Thyroid gland (tissue), 4 donors: ENCODE measurements around the gene CLDN9. TPM values are rescaled to one million over a fixed set of nuclear protein-coding genes. Genes with fewer than 3 reads are reported as not detected.

Experiments used
- DNase-seq, 2 donors: peaks; one replicate each; pipeline ENCODE4 v3.0.0-alpha.2; 2019
- H3K27ac ChIP-seq, 3 donors: fragments of 200-600 bp; sonication (generic); 1 replicate in 2 of 3; 2 replicates in 1 of 3; pipeline ENCODE4 v1.5.1; 2016 to 2019; ENCODE audit warnings: mild to moderate bottlenecking in 1 of 3, moderate library complexity in 1 of 3
- H3K27me3 ChIP-seq: fragments of 200-600 bp; sonication (generic); one replicate; pipeline ENCODE4 v1.5.1; 2019
- H3K36me3 ChIP-seq, 2 donors: fragments of 200-600 bp; sonication (generic); one replicate each; pipeline ENCODE4 v1.5.1; 2016 to 2019
- H3K4me1 ChIP-seq, 2 donors: fragments of 200-600 bp; sonication (generic); one replicate each; pipeline ENCODE4 v1.5.1; 2017 to 2019
- H3K4me3 ChIP-seq, 3 donors: fragments of 200-600 bp; sonication (generic); replicated peaks in 1 of 3; 1 replicate in 2 of 3; 2 replicates in 1 of 3; pipeline ENCODE4 v1.5.1; 2016; ENCODE audit warnings: mild to moderate bottlenecking in 1 of 3
- H3K9me3 ChIP-seq: fragments of 200-600 bp; sonication (generic); one replicate; pipeline ENCODE4 v1.5.1; 2017
- CTCF ChIP-seq, 6 experiments: fragments of 200-600 bp in 3 of 6; fragments of 450-650 bp in 3 of 6; sonication (generic) in 3 of 6; IDR thresholded peaks; one replicate each; pipeline ENCODE4 v1.5.1; 2016 to 2019; ENCODE audit warnings: antibody characterized with exemption in 6 of 6, mild to moderate bottlenecking in 2 of 6, inconsistent platforms in 1 of 6, moderate library complexity in 1 of 6
- POLR2A ChIP-seq, 2 donors: fragments of 450-650 bp; IDR thresholded peaks; one replicate each; pipeline ENCODE4 v1.6.1; 2017; ENCODE audit warnings: antibody characterized with exemption in 2 of 2, mild to moderate bottlenecking in 2 of 2, moderate library complexity in 1 of 2
- WGBS, 2 donors: methylation state at CpG; one replicate each; pipeline ENCODE4 v1.1.5; 2017; 5-methylcytosine and 5-hydroxymethylcytosine counted together
- intact Hi-C: fragments of 100-400 bp; cut with DNase I; formaldehyde crosslinking; loops from one replicate; pipeline ENCODE4 v1.15.1; 2023
- total RNA-seq, 4 donors: library from RNA; depleted of rRNA; stranded (reverse); fragments of >200 nt; gene quantifications; one replicate each; pipeline ENCODE4 v1.2.3, GENCODE V29; 2016

Gene CLDN9
- total RNA-seq, 4 donors from 2014 or later: 0.33 TPM; not detected in 3

DNA sequence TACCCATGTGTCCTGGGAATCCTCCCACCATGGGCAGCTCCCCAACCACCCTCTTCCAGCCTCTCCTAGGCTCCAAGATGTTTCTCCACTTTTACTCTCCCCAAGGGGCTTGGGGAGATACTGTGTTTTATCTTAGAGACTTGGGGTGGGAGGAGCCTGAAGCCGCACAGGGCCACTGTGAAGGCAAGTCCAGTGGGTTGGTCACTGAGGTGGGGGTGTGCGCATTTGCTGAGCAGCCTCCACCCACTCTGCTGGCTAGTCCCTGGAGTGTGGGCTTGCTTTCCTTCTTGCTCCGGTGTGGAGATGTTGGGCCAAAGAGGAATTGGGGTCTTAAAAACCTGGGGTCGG lies 4.1 kb upstream of the CLDN9 start:
- Histone ChIP-seq H3K36me3 (no peaks in the 10 kb centered on the region), H3K9me3 (no peaks in the 10 kb centered on the region), H3K27me3 (no peaks in the 10 kb centered on the region), H3K4me1 (peaks cover 9 to 20% of the 10 kb centered on the region in 2 donors), H3K27ac (no peak overlapping the region), H3K4me3 (no peak overlapping the region)
- DNase-seq: no peak
- no peak for TF ChIP-seq CTCF (IDR thresholded peaks at IDR 0.05)
- no peak for TF ChIP-seq POLR2A (IDR thresholded peaks at IDR 0.05)
- intact Hi-C loops: no loop called here
- WGBS, 2 donors: 52 to 80% methylated on average over 4 of the region's 4 CpGs

GRCh38 chr16:3009568-3010390 lies 2.9 kb upstream of the CLDN9 start:
- H3K9me3 ChIP-seq: no peaks in the 10 kb centered on the region
- peak; percentile 73 to 76 for DNase-seq
- TF ChIP-seq POLR2A (IDR thresholded peaks at IDR 0.05) (no peak), CTCF (IDR thresholded peaks at IDR 0.05) (no peak)
- H3K27me3 ChIP-seq: no peaks in the 10 kb centered on the region
- H3K27ac ChIP-seq: no peak overlapping the region
- no peak overlapping the region for H3K4me3 ChIP-seq
- no peaks in the 10 kb centered on the region for H3K36me3 ChIP-seq
- intact Hi-C loops: no loop called here
- WGBS, 2 donors: 34 to 37% methylated on average over 15 to 20 of the region's 21 CpGs
- peaks cover 9 to 19% of the 10 kb centered on the region in 2 donors for H3K4me1 ChIP-seq

DNA sequence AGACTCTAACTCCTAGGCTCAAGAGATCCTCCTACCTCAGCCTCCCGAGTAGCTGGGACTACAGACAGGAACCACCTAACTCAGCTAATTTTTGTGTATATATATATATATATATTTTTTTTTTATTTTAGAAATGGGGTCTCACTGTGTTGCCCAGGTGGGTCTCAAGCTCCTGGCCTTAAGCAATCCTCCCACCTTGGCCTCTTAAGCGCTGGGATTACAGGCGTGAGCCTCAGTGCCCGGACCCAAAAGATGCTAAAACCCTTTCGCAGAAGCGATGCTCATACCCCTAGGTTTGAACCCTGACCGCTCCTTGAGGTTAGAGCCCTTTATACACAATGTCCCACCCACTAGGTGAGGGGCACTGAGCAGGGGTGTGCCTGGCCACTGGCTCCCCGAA lies 2.2 kb upstream of the CLDN9 start:
- 93 to 96% methylated on average over 8 of the region's 8 CpGs for WGBS, 2 donors
- Histone ChIP-seq H3K9me3 (no peaks in the 10 kb centered on the region), H3K4me1 (peaks cover 9 to 16% of the 10 kb centered on the region in 2 donors), H3K27ac (no peak overlapping the region), H3K36me3 (no peaks in the 10 kb centered on the region), H3K4me3 (no peak overlapping the region), H3K27me3 (no peaks in the 10 kb centered on the region)
- DNase-seq: no peak
- TF ChIP-seq POLR2A (IDR thresholded peaks at IDR 0.05) (no peak), CTCF (IDR thresholded peaks at IDR 0.05) (no peak)
- intact Hi-C loops: no loop called here

GRCh38 chr16:3012246-3012645 lies 477 bp upstream of the CLDN9 start:
- no peak for TF ChIP-seq POLR2A (IDR thresholded peaks at IDR 0.05)
- TF ChIP-seq CTCF (IDR thresholded peaks at IDR 0.05): no peak
- no peak overlapping the region for H3K27ac ChIP-seq
- DNase-seq: peak; percentile 38 to 44
- WGBS, 2 donors: 14 to 15% methylated on average over 14 of the region's 19 CpGs
- no peaks in the 10 kb centered on the region for H3K27me3 ChIP-seq
- no peaks in the 10 kb centered on the region for H3K9me3 ChIP-seq
- intact Hi-C loops: no loop called here
- no peaks in the 10 kb centered on the region for H3K36me3 ChIP-seq
- H3K4me1 ChIP-seq: peaks cover 9 to 16% of the 10 kb centered on the region in 2 donors
- H3K4me3 ChIP-seq: no peak overlapping the region

GRCh38 chr16:3013491-3013951 lies 798 bp downstream of the CLDN9 start:
- H3K36me3 ChIP-seq: no peaks in the 10 kb centered on the region
- TF ChIP-seq POLR2A (IDR thresholded peaks at IDR 0.05) (no peak), CTCF (IDR thresholded peaks at IDR 0.05) (no peak)
- no peak overlapping the region for H3K4me3 ChIP-seq
- H3K27me3 ChIP-seq: no peaks in the 10 kb centered on the region
- DNase-seq: no peak
- H3K4me1 ChIP-seq: peaks cover 15 to 23% of the 10 kb centered on the region in 2 donors
- intact Hi-C loops: no loop called here
- no peak overlapping the region for H3K27ac ChIP-seq
- H3K9me3 ChIP-seq: no peaks in the 10 kb centered on the region
- 40 to 58% methylated on average over 1 to 14 of the region's 27 CpGs for WGBS, 2 donors
